Body of pancreas (tissue), 4 donors: ENCODE measurements around the gene CEP128.

ENCODE experiments used
- POLR2A ChIP-seq, 3 donors: fragments of 450-650 bp; IDR thresholded peaks; one replicate each; pipeline ENCODE4 v1.6.1; 2016; ENCODE audit warnings: antibody characterized with exemption in 3 of 3, mild to moderate bottlenecking in 2 of 3
- TF ChIP-seq, protein P1 (sequence below), 7 experiments: fragments of 450-650 bp in 4 of 7; fragments of 200-600 bp in 3 of 7; sonication (generic) in 3 of 7; IDR thresholded peaks; one replicate each; pipeline ENCODE4 v1.5.1; 2016 to 2019; ENCODE audit warnings: antibody characterized with exemption in 7 of 7

DNA sequence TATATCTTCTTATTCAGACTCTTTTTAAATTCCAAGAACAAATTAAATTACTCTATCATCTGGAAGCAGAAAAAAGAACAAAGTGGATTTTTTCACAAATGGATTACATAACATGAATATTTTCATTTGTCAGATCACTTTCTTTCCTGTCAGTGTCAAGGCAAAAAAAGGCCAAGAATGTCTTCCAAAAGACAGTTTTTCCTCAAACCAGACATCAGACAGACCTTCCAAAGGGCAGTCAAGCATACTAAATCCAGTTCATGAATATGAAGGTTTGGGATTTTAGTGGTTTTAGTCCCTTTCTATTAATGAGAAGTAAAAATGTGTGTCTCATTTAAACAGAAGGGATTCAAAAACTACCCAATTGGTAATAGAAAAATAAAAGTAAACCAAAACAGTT, 336.0 kb downstream of the CEP128 start:
- TF ChIP-seq, protein P1, sequence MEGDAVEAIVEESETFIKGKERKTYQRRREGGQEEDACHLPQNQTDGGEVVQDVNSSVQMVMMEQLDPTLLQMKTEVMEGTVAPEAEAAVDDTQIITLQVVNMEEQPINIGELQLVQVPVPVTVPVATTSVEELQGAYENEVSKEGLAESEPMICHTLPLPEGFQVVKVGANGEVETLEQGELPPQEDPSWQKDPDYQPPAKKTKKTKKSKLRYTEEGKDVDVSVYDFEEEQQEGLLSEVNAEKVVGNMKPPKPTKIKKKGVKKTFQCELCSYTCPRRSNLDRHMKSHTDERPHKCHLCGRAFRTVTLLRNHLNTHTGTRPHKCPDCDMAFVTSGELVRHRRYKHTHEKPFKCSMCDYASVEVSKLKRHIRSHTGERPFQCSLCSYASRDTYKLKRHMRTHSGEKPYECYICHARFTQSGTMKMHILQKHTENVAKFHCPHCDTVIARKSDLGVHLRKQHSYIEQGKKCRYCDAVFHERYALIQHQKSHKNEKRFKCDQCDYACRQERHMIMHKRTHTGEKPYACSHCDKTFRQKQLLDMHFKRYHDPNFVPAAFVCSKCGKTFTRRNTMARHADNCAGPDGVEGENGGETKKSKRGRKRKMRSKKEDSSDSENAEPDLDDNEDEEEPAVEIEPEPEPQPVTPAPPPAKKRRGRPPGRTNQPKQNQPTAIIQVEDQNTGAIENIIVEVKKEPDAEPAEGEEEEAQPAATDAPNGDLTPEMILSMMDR (IDR thresholded peaks at IDR 0.05): no peak
- no peak for TF ChIP-seq POLR2A (IDR thresholded peaks at IDR 0.05)
